Measurements from ENCODE around the gene PAM.
"Not testable (repeated sequence)": the region's sequence is repeated elsewhere in the genome, so short reads cannot be mapped to it uniquely, and the experiment has no call there.

The PAM gene

GRCh38 chr5:102905056-102905455 lies 150.0 kb downstream of the PAM start:
- DNase-seq: no peak

- not testable (repeated sequence) for DNase-seq
Measured at GRCh38 chr5:102907099-102907498, 152.0 kb downstream of the PAM start.

DNA sequence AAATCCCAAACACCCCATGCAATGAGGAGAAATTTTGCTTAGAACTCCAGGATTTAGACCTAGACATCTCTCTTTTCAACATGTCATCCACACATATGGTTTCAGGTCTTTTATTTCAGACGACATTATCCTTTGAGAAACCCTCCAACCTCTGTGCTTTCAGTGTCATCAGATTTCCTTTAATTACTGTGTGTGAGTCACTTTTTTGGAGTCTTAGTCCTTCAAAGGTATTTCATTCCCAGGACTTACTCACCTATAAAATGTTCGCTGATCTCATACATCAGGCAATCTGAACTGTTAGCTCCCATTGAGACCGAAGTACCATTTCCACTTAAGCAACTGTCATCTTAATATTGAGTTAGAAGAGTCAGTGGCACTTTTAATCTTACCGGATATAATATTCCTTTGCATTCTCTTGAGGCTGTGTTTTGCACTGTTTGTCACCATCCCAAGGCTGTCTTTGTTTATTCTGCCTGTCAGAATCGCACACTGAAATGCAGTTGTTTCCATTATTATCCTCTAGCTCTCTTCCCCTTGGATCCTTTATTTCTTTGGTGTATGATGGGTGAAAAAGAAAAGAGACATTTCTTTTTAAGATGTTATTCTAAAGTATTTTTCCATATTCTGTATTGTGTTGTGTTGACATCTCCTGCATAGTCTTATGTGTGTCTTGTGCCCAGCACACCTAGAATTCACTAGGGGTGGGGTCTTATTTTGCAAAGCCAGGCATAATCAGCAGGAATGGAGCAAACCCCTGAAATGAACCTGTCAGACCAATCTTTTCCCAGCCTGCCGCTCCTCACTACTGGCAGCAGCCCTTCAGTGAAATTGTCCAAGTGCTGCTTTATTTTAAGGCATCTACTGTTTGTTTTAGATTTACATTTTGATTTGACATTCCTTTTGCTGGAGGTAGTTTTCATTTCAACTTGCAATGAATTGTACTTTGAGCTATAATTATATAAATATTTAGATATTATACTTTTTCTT lies 155.4 kb downstream of the PAM start:
- no peak for DNase-seq

GRCh38 chr5:102911973-102912372 lies 156.9 kb downstream of the PAM start:
- DNase-seq: no peak

DNA sequence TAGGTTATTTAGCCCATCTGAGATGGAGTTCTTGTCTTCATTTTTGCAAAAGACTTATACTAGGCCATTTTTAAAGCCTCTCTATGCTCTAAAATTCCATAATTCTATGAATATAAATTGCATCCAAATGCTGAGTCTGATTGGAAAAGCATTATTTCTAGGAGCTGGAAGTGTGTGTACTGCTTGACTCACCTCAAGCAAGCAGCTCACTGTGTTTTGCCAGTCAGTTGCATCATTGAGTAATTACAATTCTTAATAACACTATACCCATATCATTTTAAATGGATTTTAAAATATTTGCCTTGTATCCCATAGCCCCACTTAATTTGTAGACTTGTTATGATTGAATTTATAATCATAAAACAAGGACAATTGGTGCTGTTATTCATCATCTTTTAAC lies 161.0 kb downstream of the PAM start:
- no peak for DNase-seq

DNA sequence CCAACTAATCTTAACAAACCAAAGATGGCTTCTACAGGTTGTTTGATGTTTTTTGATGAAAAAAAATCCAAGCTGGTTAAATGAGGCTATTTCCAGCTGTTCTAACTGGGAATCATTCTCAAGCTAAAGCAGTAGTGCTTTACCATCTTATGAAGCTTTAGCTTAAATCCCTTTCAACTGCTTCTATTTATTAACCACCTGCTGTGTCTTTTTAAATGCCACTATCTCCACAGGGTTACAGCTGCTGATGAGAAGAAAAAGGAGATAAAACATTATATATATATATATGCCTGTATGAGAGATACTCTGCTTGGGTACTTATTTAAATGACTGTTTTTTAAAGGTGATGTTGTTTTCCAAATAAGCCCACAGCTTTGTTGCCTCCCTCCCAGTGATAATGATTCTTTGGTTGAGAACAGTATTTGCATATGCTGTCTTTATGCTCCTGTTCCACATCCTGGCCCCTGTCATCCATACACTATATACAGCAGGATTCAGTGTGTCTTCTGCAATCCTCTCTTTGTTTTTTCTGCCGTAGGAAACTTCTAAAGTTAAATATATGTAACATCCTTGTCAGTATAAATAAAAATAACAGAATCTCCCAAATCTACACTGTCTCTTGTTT lies 164.0 kb downstream of the PAM start:
- DNase-seq: no peak

DNA sequence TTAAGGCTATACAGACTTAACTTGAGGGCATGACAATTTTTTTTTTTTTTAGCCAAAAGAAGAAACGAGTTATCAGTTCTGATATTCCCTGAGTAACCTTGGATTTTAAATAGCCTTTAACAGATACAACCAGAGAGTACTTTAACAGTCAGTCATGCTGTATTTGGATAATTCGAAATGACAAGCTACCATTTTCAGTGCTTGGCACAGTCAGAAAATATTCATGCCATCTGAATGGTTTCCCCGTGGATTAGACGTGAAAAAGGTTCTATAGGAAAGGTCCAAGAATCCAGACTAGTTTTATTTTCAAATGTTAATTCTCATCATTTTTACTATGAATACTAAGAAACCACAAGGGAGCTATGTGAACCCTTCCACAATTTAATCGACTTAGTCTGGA lies 165.7 kb downstream of the PAM start:
- no peak for DNase-seq

DNA sequence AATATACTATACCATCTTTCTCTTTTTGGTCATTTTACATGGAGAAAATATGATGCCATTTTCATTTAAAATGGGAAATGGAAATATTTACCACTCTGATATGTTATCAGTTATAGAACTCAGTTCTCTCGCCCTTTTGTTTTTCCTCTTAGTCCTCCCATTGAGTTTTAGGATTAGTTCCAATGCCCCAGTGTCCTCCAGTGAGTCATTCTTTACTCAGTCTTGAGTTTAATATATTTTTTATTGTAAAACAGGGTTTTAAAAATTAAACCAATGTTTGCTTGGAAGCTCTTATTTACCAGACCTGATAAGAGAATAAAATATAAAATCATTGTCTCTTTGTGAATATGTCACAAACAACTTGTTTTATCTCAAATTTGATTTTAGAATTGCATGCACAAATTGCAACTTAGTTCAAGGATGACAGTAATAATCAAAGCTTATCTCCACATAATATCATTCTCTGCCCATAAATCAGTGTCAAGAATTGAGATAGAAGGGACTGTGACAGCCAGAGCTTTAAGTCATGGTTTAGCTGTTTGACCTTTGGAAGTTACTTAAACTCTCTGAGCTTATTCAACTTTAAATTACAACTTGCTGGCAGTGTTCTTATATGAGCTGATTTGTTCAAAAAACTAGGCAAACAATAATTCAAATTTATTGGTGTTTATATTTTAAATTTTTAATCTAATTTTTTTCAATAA lies 166.4 kb downstream of the PAM start:
- DNase-seq: no peak

GRCh38 chr5:102922111-102922720 lies 167.1 kb downstream of the PAM start:
- no peak for DNase-seq

GRCh38 chr5:102922799-102923477 lies 167.8 kb downstream of the PAM start:
- DNase-seq: no peak

- DNase-seq: no peak
Measured at GRCh38 chr5:102924963-102925362, 169.9 kb downstream of the PAM start.

DNA sequence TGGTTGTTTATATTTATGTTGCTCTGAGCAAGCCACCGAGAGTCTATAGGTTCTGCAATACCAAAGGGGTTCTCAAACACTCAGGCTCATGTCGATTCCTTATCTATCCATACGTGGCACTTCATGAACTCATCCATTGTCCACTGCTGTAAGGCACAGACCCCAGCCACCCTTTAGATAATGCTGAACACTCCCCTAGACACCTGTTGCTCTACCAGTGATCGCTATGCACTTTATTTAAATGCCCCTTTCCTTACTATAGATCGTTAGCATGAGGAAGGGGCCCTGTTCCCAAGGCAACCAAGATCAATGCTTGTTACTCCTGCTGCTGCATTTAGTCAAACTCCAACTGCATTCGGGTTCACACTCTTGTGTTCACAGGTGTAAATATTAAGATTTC lies 171.9 kb downstream of the PAM start:
- DNase-seq: no peak

GRCh38 chr5:102930244-102930643 lies 175.1 kb downstream of the PAM start:
- no peak for DNase-seq

DNA sequence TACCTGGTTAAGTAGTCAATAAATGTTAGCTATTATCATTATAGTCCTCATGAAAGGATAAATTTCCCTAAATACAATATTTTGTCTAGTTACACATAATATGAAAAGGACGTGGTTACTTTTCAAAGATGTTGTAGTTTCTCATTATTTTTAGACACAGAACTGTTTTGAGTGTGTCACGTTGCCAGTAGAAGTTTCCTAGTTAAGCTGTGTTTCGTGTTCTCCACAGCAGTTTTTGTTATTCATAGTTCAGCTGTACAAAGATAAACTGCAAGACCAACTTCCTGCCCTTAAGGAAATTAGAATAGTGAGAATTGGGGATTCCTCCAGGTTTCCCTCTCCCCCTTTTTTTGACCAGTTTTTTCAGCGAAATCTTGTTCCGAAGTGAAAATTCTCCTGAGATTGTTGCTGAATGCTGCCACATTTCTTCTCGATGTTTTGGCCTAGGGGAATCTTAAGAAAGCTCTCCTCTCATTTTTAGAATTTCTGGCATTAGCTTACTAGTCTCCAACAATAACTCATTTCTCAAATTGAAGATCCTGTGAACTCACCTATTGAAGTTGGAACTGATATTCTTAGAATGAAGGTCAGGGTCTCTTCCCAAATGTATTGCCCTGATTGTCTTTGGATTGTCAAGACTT lies 176.1 kb downstream of the PAM start:
- no peak for DNase-seq

DNA sequence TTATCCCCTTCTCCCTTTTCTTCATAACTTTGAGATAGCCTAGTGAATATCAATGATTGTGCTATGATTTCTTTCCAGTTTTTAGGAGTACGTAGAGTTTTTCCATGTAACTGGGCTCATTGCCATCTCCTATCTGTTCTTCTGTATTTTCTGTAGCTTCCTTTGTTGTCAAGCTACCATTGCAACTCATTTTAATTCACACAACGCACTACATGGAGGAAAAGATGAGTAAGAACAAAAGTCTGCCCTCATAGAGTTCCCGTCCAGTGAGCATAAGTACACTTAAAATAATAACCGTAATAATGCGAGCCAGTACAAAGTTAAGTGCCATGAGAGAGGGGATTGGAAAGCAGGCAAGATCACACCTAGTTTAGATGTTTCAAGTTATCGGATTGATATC lies 177.7 kb downstream of the PAM start:
- no peak for DNase-seq

- no peak for DNase-seq
Measured at GRCh38 chr5:102933316-102933715, 178.2 kb downstream of the PAM start.

DNA sequence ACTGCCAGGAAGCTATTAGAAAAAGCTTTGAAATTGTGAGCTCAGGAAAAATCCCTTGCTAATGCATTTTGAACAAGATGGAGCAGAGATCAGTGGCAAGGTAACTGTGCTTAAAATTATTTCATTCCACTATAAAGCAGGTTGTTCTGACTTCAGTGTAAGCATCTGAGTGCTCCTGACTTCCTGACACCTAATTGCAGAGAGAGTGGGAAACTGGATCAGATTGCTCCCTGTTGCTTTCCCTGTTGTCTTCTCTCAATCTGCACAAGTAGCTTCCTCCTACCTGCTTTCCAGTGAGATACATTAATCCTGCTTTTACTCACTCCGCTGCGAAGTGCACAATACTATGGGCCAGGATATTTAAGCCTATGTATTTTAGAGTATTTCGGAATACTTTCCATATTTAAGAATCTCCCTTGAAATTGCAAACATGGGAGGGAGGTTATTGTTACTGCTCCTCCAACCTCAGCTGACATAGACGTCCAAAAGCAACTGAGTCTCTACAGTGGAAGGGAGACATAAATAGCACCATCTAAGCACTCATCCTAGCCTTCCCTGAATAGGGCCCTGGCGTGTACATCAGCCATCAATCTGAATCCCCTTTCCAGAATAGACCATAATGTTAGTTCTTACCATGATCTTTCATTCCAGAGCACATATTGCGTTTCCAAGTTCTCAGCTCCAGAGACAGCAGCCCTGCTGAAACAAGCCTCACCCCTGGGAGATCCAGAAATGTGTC lies 178.8 kb downstream of the PAM start:
- no peak for DNase-seq

DNA sequence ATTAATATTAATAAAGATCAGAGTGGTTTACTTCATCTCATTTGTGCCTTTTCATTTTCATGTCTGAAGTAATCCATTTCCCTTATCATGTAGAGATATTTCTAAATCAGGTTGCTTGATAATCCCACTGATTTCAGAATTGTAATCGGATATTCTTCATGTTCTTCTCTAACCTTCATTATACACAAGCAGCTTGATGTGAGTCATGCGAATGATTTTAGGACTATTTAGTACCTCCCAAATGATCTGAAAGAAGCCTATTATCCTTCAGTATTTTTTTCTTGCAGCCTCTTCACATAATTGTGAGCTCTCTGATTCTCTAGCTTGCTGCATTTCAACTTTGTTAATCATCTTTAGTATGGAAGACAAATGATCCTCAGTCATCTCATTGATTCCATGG lies 182.8 kb downstream of the PAM start:
- no peak for DNase-seq

GRCh38 chr5:102941111-102941510 lies 186.0 kb downstream of the PAM start:
- DNase-seq: no peak

DNA sequence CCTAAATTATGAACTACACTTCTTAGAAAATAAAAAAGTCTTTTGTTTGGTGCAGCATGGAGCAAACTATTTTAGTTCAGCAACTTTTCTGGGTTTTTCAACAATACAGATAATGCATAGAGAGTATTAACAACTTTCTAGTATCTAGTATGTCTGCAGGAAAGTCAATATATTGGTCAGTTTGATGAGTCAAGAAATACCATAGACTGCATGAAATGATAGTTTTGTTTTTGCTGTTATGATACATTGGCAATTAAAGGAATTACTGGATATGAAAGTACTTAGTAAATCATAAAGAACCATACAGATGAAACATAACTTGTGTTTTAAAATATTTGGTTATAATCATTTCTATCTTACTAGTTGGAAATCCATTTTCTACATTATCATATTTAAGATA lies 191.3 kb downstream of the PAM start:
- DNase-seq: no peak

DNA sequence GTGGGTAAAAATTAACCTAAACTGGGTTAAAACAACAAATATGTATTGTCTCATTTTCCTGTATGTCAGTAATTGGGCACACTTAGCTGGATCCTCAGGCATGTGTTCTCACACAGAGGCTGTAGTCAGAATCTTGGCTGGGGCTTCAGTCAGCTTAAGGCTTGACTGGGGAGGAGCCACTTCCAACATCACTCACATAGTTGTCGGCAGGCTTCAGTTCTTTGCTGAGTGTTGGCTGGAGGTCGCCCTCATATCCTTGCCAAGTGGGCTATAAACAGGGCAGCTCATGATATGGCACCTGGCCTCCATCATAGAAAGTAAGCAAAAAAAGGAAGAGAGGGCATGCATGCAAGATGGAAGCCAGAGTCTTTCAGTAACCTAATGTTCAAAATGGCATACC lies 191.9 kb downstream of the PAM start:
- no peak for DNase-seq
